GM18499 (cell line): ENCODE measurements around the gene FGA.

Source experiments
- ATAC-seq: cut with Tn5 transposase; IDR thresholded peaks from one replicate; pipeline ENCODE4 v1.9.1; 2021; ENCODE audit warnings: moderate number of reproducible peaks; ENCODE audit not compliant: insufficient read depth, unreplicated experiment

FGA gene

DNA sequence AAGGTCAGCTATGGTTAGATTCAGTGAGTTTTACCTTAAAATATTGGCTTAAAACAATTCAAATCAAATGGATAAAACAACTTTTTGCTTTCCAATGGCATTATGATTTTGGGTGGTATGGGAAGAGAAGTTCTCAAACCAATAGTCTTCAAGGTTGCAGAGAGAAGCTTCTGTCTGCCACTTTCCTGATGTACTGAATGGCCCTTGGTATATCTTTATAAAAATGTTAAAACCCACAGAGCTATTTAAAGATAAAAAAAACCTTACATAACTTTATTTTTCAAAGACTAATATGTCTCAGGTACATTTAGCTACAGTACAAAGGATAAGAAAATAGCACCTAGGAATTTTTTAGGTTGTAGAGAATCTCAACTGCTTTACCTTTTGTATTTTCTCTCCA lies 6.9 kb downstream of the FGA start:
- no peak for ATAC-seq

GRCh38 chr4:154583230-154583629 lies 7.3 kb downstream of the FGA start:
- no peak for ATAC-seq

GRCh38 chr4:154582723-154583122 lies 7.8 kb downstream of the FGA start:
- ATAC-seq = no peak

- ATAC-seq = no peak
These were observed 10.6 kb downstream of the FGA start for GRCh38 chr4:154579927-154580326.

GRCh38 chr4:154578919-154579318 lies 11.6 kb downstream of the FGA start:
- ATAC-seq = no peak

- no peak for ATAC-seq
These were observed 13.2 kb downstream of the FGA start for GRCh38 chr4:154577324-154577723.

GRCh38 chr4:154574311-154574710 lies 16.2 kb downstream of the FGA start:
- ATAC-seq = no peak

- no peak for ATAC-seq
These were observed 17.2 kb downstream of the FGA start for GRCh38 chr4:154573190-154573870.

- ATAC-seq = no peak
These were observed 21.0 kb downstream of the FGA start for GRCh38 chr4:154569584-154569983.

GRCh38 chr4:154569028-154569427 lies 21.5 kb downstream of the FGA start:
- ATAC-seq = no peak

- ATAC-seq = no peak
These were observed 23.8 kb downstream of the FGA start for GRCh38 chr4:154566639-154567204.

DNA sequence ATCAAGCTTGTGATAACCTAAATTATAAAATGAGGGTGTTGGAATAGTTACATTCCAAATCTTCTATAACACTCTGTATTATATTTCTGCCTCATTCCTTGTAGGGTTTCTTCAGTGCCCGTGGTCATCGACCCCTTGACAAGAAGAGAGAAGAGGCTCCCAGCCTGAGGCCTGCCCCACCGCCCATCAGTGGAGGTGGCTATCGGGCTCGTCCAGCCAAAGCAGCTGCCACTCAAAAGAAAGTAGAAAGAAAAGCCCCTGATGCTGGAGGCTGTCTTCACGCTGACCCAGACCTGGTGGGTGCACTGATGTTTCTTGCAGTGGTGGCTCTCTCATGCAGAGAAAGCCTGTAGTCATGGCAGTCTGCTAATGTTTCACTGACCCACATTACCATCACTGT lies 24.8 kb downstream of the FGA start:
- no peak for ATAC-seq

- ATAC-seq = no peak
These were observed 26.2 kb downstream of the FGA start for GRCh38 chr4:154564311-154564710.

GRCh38 chr4:154562697-154563254 lies 27.8 kb downstream of the FGA start, which contains the start of gene FGB:
Gene FGB (plus strand): TSS chr4:154563011. CDS start chr4:154563019, 8 bp downstream.
- ATAC-seq = no peak

GRCh38 chr4:154560824-154561231 lies 29.7 kb downstream of the FGA start:
- ATAC-seq = no peak

DNA sequence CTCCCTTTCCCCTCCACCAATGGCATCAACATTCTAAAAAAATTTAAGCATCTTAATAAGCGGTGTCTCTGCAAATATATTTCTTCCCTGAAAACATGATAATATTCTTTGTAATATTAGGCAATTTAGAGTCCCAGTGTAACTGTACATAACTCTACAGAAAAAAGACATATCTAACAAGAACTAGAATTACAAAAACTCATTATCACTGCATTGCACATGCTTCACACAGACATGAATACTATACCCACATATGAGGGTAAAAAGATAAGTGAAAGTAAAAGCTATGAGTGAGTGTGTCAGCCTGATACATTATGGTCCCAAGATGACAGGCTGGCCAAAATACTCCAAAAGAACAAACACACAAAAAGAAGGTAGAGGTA lies 30.1 kb downstream of the FGA start:
- no peak for ATAC-seq

GRCh38 chr4:154559494-154560418 lies 30.8 kb downstream of the FGA start:
- ATAC-seq = peak; percentile 68

GRCh38 chr4:154559141-154559493 lies 31.4 kb downstream of the FGA start:
- ATAC-seq = no peak

GRCh38 chr4:154551872-154552686 lies 38.5 kb downstream of the FGA start:
- peak; percentile 34 for ATAC-seq
